G401 (cell line): ENCODE results near the gene PLA1A. TPM values are rescaled to one million over a fixed set of nuclear protein-coding genes. Genes with fewer than 3 reads are reported as not detected.

ENCODE experiments used
- DNase-seq: peaks from one replicate; pipeline ENCODE4 v3.0.0-alpha.2; 2015; ENCODE audit warnings: low spot score
- in situ Hi-C: cut with HindIII; loops from 2 replicates; pipeline ENCODE4 v1.10.0; 2016; ENCODE audit warnings: low sequenced_read_pairs, mixed read lengths
- total RNA-seq: library from RNA; depleted of rRNA; stranded (reverse); fragments of >200 nt; shearing (Covaris generic); gene quantifications from 2 replicates; pipeline ENCODE4 v1.2.3, GENCODE V29; 2014

PLA1A gene
- total RNA-seq, 1 experiment from 2014 or later = not detected

DNA sequence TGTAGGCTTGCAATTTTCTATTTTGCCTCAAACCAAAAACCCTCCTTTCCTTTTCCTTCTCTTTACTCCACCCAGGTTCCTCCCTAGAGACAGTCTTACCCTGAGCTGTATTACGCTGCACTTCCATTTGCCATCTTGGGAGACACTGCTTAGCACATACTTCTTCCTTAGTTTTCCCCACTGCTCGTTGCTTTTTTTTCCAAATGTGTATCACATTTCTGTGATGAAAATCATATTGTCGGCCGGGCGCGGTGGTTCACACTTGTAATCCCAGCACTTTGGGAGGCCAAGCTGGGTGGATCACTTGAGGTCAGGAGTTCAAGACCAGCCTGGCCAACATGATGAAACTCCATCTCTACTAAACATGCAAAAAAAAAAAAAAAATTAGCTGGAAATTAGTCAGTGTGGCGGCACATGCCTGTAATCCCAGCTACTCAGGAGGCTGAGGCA, 33.2 kb downstream of the PLA1A start:
- DNase-seq = no peak
- in situ Hi-C loops = no loop called here

DNA sequence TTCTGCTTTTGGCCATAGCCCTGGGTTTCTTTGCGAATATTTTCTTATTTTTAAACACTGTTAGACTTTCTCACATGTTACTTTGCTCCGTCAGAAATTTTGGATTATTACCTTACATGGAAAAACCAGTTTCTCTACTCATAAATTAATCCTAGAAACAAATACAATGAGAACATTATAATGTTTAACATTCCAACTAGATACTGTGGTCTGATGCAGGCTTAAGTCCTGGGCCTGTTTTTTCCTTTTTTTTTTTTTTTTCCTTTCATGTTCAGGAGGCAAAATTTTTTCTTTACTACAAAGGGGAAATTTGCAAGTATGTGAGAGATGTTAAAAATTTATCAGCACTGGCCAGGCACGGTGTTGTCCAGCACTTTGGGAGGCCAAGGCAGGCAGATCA, 33.8 kb downstream of the PLA1A start:
- DNase-seq = no peak
- in situ Hi-C loops = no loop called here

DNA sequence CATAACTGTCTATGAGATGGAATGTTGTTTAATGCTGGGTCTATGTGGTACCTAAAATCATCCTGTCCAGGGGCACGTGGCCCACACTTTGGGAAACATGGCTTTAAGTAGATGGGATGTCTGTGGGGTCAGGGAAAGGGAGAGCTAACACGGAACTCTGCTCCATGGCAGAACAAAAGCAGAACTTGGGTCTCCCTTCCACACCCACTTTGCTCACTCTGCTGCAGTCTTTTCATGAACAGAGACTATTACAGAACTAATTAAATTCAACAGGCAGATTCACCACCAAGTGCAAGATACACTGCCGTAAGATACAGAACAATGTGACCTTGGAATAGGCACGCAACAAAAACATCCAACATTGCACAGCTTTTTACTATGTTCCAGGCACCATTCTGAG, 34.5 kb downstream of the PLA1A start:
- no peak for DNase-seq
- in situ Hi-C loops = no loop called here

DNA sequence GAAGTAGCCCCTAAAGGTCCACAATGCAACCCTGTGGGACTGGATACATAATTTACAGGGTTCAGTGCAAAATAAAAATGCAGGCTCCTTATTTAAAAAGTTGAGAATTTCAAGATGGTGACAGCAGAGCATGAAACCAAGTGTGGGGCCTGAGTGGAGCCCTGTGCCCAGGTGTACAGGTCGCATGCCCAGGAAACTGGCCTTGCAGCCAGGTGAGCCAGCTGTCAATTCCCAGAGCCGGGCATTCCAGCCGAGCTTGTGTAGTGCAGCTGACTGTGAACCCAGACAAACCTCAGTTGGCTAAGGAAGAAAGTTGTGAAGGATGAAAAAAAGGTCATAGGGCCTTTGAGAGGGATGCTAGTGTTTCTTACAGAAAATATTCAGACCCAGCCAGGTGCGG, 35.1 kb downstream of the PLA1A start:
- in situ Hi-C loops = no loop called here
- DNase-seq = no peak

DNA sequence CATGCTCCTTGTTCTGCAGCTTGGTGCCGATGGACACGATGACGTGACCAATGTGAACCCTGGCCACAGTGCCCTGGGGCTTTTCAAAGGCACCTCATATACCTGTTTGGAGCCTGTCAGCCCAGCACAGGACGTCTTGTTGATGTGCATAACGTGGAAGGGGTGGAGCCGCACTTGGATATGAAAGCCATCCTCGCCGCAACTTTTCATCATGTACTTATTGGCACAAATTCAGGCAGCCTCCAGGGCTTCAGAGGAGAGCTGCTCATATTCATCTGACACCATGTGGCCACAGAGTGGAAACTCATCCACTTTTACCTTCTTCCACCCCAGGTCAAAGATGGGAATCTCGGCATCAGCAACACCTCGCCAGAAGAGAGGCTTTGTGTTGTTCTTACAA, 38.0 kb downstream of the PLA1A start:
- in situ Hi-C loops = no loop called here

DNA sequence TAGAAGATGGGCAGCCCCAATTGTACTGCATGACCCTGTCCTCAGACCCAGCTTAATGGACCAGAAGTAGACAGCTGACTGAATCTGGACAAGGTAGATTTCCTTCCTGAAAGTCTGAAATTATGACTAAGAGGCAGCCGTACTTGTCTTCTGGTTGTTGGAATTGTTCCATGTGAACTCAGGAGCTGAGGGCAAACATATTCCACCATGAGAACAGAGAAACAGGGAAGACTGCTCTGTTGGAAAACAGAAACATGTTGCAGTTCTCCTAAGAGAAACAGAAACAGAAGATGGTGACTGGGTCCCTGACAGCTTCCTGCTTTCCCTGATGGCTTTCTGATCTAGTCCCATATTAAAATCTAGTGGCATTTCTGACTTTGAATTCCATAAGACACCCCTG, 38.6 kb downstream of the PLA1A start:
- in situ Hi-C loops = no loop called here
- no peak for DNase-seq

More for the DNA sequence above, 38.0 kb downstream of the PLA1A start:
- DNase-seq = no peak

DNA sequence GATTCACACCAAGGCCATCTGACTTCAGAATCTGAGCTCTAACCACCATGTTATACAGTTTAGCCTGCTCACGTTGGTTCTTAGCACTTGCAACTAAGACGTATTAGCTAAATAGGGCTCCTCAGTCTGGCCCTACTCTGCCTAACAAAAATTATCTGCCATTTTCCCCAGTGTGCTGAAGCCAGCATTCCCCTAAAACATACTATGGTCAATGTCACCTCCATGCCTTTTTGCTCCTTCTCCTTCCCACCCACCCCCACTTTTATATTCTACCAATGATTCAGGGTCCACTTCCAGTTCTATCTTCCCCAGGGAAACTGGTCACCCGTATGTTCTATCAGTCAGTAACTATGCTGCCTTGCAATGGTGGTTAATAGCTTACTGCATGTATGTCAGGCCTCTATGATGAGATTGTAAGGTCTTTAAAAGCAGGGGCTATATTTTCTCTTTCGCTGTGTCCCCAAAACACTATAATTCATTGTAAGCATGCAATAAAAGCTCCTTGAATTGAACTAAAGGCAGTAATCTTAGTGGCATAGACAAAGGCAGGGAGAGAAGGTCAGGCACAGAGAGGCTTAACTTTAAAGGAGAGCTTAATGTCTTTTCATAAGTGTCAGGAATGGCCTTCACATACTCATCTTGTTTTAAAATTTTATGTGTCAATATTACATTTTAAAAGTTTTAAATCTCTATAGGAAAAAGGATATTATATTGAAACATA, 39.4 kb downstream of the PLA1A start:
- no peak for DNase-seq
- in situ Hi-C loops = no loop called here

DNA sequence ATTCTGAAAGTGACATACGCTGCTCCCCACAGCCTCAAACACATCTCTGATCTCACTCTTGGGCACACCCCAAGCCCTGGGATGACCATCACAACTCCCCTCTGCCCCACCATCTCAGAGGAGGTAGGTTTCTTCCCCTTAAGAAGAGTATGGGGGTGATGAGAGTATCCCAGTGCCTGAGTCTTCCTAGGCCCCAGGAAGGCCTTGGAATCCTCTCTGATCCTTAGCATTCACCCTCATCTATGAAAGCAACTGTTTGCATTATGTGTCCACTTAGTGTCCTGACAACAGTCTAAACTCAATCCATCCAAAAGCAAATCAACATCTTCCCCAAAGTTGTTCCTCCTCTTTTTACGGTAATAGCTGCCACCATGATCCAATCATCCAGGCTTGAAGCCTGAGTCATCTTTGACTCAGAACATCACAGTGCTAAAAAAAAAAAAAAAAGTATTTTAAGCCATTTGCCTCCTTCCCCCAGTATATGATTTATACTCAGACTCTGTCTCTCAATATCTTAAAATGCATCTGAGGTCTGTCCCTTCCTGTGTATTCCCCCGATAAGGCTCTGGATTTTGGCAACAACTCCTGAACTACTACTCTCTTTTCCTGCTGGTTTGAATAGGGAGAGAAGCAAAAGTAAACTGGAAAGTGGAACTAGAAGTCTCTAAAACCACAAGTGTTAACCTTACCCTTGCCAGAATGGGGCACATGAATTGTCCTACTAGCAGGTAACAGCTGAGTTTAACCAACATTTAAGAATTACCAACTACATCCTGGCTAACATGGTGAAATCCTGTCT, 40.2 kb downstream of the PLA1A start:
- no peak for DNase-seq

DNA sequence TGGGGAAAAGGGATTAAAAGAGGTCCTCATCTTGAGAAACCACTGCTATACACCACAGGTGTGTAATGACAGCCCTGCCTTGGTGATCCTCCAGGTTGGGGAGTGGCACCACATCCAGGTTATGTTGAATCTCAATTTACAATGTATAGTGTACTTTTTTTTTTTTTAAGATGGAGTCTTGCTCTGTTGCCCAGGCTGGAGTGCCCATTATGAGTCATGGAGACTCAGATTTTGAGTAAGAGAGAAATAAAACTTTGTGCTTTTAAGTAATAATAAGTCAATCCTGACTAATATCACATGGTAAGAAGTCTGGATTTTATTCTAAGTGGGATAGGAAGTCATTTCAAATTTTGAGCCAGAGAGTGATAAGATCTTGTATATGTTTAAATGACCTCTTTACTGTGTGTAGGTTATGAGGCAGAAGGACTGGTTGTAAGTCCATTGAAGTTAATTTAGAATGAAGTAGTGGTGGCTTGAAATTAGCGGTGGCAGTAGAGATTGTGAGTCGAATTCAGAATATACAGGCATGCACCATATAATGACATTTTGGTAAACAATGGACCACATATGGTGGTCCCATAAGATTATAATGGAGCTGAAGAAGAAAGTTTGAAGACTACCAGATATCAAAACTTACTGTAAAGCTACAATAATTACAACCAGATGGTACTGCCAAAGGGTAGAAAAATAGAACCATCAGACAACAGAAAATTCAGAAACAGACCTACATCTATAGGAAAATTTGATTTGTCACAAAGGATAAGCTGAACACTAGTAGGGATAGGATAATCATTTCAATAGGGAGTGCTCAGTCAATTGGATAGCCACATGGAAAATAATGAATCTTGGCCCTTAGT, 42.0 kb downstream of the PLA1A start:
- DNase-seq = no peak
- in situ Hi-C loops = no loop called here

More for the DNA sequence above, 40.2 kb downstream of the PLA1A start:
- in situ Hi-C loops = no loop called here

DNA sequence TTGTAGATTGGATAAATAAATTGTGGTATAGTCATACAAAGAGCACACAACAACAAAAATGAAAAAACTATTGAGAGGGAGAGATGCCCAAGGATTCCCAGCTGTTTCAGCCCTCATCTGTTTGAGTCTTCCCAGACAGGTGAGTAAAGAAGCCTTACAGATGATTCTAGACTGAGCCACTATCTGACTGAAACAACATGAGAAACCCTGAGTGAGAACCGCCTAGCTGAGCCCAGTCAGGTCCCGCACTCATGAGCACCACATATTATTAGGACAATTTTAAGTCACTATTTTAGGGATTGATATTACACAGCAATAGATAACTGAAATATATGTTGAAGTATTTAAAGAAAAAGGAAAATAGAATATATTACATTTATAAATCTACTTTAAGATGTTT, 43.7 kb downstream of the PLA1A start:
- no peak for DNase-seq
- in situ Hi-C loops = no loop called here

DNA sequence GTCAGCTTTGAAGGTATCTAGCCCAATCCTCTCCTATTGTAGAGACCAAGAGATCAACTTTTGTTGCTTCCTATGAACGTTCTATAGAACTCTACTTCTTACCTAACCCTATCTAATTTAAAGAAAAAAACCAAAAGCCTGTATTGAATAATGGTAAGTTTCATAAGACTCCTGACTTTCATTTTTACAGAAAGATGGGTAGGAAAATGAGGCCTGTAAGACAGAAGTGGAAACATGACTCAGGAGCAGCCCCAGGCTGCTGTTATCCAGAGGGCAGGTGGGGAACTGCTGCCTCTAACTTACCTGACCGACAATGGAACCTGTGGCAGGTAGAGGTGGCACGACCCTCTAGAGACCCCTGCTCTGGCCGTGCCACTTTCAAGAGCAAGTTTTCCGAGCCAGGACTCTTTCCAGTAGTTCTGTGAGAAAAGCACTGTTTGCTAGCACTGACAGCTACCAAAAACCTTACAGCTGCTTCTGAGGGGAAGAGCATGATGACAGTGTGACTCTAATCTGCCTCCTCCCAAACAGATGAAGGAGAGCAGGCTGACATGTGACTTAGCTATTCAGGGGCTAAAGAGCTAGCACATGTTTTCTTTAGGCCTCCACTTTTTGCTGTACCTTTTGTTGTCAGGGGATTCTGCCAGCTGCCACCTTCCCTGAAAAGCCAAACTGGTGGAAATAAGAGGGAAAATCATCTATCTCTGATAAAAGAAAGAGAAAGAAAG, 45.2 kb downstream of the PLA1A start:
- in situ Hi-C loops = no loop called here
- no peak for DNase-seq

DNA sequence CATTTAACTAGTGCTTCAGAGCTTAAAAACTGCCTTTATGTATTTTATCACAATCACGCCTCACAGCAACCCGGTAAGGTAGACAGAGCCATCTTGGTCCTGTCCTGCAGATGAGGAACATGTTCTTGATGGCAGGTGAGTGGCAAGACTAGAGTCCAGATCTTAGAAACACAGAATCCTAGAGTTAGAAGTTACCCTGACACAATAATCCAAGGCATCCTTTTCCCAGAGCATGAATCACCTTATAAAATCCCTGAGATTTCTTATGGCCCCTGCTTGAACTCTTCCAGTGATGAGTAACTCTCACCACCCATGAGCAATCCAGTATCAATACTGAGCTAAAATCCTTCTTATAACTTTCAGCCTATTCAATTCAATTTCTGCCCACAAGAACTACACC, 45.8 kb downstream of the PLA1A start:
- DNase-seq = no peak
- in situ Hi-C loops = no loop called here

DNA sequence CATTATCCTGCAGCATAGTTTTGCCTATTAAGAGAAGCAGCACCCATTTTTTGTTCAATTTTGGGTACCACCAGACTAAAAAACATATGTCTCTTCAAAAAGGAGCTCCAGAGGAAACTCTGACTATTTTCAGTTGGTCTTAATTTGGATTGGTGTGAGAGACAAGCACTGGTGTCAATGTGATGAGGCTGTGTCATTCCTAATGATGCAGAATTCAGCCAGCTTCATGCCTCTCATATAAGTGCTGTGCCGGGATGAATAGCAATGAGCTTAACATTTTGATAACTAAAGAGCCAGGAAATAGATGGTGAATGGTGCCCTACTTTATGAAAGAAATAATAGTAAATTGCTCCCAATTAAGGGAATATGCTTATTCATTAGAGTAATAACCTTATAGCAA, 46.8 kb downstream of the PLA1A start:
- in situ Hi-C loops = no loop called here
- no peak for DNase-seq

DNA sequence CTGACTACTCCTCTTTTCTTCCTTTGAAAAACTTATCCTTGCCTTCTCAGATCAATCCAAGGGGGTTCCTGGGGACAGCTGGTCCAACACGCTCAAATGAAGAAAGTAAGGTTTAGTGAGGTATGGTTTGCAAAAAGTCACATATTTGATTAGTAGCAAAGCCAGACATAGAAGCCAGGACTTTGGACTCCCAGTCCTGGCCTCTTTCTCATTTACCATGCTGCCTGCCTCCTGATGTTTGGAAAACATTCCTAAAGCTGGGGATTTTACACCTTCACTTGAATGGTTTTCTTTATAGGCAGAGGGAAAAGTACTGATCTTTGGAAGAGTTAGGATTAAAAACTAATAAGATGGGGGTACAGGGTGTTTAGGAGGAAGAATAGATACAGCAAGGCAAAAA, 48.1 kb downstream of the PLA1A start:
- in situ Hi-C loops = no loop called here
- no peak for DNase-seq

DNA sequence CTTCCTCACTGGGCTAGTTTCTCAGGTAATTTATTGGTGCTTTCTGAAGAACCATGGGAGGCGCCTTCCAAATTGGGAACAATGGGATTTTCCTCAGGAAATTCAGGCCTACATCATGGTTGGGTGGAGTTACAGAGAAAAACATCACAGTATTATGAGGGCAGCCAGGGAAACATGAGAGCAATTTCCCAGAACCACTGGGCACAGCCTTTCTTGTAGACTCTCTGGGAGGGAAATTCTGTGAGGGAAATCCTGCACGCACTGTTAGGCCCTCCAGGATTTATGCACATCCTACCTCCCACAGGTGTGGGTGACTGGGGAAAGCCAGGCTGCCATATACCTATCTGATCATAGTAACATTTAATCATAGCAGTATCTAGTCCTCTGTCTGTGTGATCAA, 49.5 kb downstream of the PLA1A start:
- no peak for DNase-seq
- in situ Hi-C loops = no loop called here

DNA sequence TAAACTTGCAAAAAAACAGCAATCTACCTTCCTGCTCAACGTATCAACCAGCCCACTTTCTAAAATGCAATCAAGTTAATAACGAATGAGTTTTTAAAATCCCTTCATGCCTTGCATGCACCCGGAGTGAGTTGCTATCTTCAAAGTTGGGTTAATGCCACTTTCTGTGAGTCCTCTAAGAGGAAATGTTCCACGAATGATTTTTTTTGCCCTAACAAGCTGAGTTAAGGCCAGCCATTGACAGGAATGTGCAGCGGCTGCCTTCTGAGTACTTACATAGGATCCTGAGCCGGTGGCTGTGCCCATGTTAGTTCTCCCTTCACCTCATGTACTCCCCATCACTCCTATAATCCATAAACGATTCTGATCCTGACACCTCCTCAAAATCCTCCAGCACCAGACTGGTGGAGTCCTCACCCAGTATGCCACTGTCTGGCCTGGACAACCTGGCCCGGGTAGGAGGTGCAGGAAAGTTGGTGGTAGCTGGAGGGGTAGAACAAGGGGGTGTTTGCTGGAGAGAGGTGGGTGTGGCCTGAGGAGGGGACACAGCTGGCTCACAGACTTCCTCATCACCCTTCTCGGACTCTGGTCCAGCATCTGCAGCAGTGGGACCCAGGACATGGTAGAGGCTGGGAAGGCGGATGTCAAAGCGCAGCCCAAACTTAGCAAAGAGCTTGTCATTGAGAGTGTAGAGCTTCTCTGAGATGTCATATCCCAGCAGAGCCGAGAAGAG, 50.3 kb downstream of the PLA1A start:
- in situ Hi-C loops = no loop called here
- no peak for DNase-seq

DNA sequence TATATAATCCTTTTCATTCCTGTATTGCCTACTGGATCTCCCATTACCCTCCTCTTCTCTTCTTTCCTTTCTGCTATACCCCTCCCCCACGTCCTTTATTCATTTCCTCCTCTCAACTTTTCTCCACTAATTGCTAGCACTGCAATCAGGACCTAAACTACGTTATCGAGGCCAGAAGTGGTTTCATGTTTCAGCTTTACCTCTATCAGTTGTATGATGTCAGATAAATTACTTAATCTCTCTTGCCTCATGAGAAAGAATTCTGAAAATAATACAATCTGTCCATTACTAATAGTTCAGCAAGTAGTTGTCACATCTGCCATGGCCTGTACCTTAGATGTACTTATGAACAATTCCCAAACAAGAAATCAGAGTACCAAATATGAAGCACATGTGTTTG, 52.1 kb downstream of the PLA1A start:
- no peak for DNase-seq
- in situ Hi-C loops = no loop called here

DNA sequence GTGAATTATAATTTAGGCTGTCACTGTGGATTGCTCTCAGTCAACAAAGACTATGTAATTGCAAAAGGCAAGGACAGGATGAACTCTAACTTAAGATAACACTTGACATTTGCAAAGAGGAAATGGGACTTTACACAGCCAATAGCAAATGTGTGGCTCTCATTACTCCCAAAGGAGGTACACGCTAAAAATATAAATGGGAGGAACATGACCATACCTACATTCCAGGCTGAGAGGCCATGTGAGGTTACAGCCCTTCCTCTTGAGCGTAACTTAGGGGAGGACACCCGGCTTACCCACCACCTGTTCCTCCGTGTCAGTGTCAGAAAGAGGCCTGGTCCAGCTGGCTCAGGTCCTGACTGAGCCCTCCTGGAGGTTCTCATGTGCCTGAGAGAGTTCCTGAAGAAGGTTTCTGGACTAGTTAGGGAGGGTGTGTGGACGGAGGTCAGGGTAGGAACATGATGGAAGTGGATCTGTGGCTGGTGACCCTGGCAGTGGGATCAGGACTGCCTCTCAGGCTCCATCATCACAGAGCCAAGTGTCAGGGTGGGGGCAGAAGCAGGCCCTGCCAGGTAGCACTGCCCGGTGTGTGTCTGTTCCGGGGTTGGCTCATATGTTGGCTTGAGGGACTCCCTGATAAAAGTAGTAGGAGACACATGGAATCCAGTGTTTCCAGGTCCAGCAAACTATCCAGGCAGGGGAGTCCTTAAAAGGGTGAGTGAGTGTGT, 54.8 kb downstream of the PLA1A start:
- no peak for DNase-seq
- in situ Hi-C loops = no loop called here
